Neural crest cell (in vitro differentiated cells): Measurements from ENCODE around the gene ZNF276. TPM values are rescaled to one million over a fixed set of nuclear protein-coding genes. Genes with fewer than 3 reads are reported as not detected.

Experiments used
- DNase-seq: peaks from one replicate; pipeline ENCODE4 v3.0.0; 2021; ENCODE audit warnings: low read depth, mixed read lengths, low spot score
- H3K27ac Mint-ChIP-seq: one replicate; pipeline ENCODE4 v1.8.0; 2021; ENCODE audit warnings: mild to moderate bottlenecking, mixed read lengths; ENCODE audit not compliant: unreplicated experiment
- H3K27me3 Mint-ChIP-seq: 2 replicates; pipeline ENCODE4 v1.8.0; 2021; ENCODE audit warnings: low read depth, mild to moderate bottlenecking, mixed read lengths
- H3K36me3 Mint-ChIP-seq: 2 replicates; pipeline ENCODE4 v1.8.0; 2021; ENCODE audit warnings: low read depth, mild to moderate bottlenecking, mixed read lengths
- H3K4me1 Mint-ChIP-seq: 2 replicates; pipeline ENCODE4 v1.8.0; 2021; ENCODE audit warnings: mixed read lengths
- H3K4me3 Mint-ChIP-seq: one replicate; pipeline ENCODE4 v1.8.0; 2021; ENCODE audit warnings: mild to moderate bottlenecking, mixed read lengths
- H3K9me3 Mint-ChIP-seq: 2 replicates; pipeline ENCODE4 v1.8.0; 2021; ENCODE audit warnings: mixed read lengths
- total RNA-seq: library from RNA; stranded (reverse); gene quantifications from 2 replicates; pipeline ENCODE4 v1.2.1, GENCODE V29; 2021
- TF ChIP-seq, protein P1 (sequence below): fragments of 200-600 bp; sonication (generic); conservative IDR thresholded peaks from 2 replicates; pipeline ENCODE4 v1.5.0; 2021; ENCODE audit warnings: antibody characterized with exemption, mild to moderate bottlenecking

ZNF276 gene
- total RNA-seq, 1 donor from 2014 or later, result 32.9 TPM

GRCh38 chr16:89742948-89743347 lies 21.6 kb downstream of the ZNF276 start:
- no peaks in the 10 kb centered on the region for H3K9me3 Mint-ChIP-seq
- peaks cover 2% of the 10 kb centered on the region for H3K36me3 Mint-ChIP-seq
- no peak overlapping the region for H3K27ac Mint-ChIP-seq
- H3K27me3 Mint-ChIP-seq, result no peaks in the 10 kb centered on the region
- H3K4me1 Mint-ChIP-seq, result no peaks in the 10 kb centered on the region
- no peak overlapping the region for H3K4me3 Mint-ChIP-seq
- TF ChIP-seq, protein P1, sequence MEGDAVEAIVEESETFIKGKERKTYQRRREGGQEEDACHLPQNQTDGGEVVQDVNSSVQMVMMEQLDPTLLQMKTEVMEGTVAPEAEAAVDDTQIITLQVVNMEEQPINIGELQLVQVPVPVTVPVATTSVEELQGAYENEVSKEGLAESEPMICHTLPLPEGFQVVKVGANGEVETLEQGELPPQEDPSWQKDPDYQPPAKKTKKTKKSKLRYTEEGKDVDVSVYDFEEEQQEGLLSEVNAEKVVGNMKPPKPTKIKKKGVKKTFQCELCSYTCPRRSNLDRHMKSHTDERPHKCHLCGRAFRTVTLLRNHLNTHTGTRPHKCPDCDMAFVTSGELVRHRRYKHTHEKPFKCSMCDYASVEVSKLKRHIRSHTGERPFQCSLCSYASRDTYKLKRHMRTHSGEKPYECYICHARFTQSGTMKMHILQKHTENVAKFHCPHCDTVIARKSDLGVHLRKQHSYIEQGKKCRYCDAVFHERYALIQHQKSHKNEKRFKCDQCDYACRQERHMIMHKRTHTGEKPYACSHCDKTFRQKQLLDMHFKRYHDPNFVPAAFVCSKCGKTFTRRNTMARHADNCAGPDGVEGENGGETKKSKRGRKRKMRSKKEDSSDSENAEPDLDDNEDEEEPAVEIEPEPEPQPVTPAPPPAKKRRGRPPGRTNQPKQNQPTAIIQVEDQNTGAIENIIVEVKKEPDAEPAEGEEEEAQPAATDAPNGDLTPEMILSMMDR, result no peak
- no peak for DNase-seq

- H3K9me3 Mint-ChIP-seq, result no peaks in the 10 kb centered on the region
- TF ChIP-seq, protein P1, result no peak
- H3K4me3 Mint-ChIP-seq, result no peak overlapping the region
- H3K36me3 Mint-ChIP-seq, result peaks cover 4% of the 10 kb centered on the region
- no peak overlapping the region for H3K27ac Mint-ChIP-seq
- no peaks in the 10 kb centered on the region for H3K27me3 Mint-ChIP-seq
- no peak for DNase-seq
- H3K4me1 Mint-ChIP-seq, result no peaks in the 10 kb centered on the region
These were observed 23.5 kb downstream of the ZNF276 start for GRCh38 chr16:89744813-89745212.

DNA sequence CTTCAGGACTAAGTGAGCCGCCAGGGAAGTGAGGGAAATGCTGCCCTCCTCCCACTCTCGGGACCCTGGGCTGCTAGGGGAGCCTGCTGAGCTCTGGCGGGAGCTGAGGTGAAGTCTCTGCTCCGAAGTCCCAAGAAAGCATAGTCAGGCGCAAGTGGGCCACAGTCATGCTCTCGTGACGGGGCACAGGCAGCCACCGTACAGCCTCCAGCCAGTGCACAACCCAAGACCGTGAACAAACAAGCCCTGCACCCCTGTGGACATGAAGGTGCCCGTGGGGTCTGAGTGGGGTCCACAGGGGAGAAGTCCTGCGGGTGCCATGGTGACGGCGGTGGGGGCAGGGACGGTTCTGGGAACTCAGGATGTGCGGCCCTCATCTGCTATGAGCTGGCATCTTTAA lies 24.7 kb downstream of the ZNF276 start:
- H3K27ac Mint-ChIP-seq, result no peak overlapping the region
- H3K9me3 Mint-ChIP-seq, result no peaks in the 10 kb centered on the region
- peaks cover 3% of the 10 kb centered on the region for H3K36me3 Mint-ChIP-seq
- TF ChIP-seq, protein P1, result no peak
- no peaks in the 10 kb centered on the region for H3K27me3 Mint-ChIP-seq
- DNase-seq, result no peak
- H3K4me1 Mint-ChIP-seq, result no peaks in the 10 kb centered on the region
- H3K4me3 Mint-ChIP-seq, result no peak overlapping the region

DNA sequence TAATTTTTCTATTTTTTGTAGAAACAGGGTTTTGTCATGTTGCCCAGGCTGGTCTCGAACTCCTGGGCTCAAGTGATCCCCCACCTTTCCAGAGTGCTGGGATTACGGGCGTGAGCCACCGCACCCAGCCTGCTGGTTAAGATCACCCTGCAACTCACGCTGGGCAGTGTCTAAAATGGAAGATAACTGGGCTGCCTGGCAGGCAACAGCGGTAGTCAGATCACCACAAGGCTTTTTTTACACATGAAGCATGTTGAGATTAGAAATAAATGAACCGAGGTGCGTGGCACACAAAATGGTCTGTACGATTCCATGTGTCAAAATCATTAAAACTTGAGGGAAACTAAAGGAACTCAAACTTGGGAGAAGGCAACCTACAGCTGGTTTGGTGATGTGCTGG lies 26.7 kb downstream of the ZNF276 start:
- peak overlapping the region; percentile 19 for H3K27ac Mint-ChIP-seq
- H3K4me3 Mint-ChIP-seq, result no peak overlapping the region
- DNase-seq, result no peak
- H3K9me3 Mint-ChIP-seq, result no peaks in the 10 kb centered on the region
- no peaks in the 10 kb centered on the region for H3K27me3 Mint-ChIP-seq
- H3K36me3 Mint-ChIP-seq, result peaks cover 4% of the 10 kb centered on the region
- TF ChIP-seq, protein P1, result no peak
- H3K4me1 Mint-ChIP-seq, result no peaks in the 10 kb centered on the region

- Mint-ChIP-seq H3K9me3 (no peaks in the 10 kb centered on the region), H3K27ac (no peak overlapping the region), H3K36me3 (peaks cover 8% of the 10 kb centered on the region), H3K4me3 (no peak overlapping the region), H3K27me3 (no peaks in the 10 kb centered on the region), H3K4me1 (no peaks in the 10 kb centered on the region)
- TF ChIP-seq, protein P1, result no peak
- DNase-seq, result no peak
These were observed 27.6 kb downstream of the ZNF276 start for GRCh38 chr16:89748921-89749320.

DNA sequence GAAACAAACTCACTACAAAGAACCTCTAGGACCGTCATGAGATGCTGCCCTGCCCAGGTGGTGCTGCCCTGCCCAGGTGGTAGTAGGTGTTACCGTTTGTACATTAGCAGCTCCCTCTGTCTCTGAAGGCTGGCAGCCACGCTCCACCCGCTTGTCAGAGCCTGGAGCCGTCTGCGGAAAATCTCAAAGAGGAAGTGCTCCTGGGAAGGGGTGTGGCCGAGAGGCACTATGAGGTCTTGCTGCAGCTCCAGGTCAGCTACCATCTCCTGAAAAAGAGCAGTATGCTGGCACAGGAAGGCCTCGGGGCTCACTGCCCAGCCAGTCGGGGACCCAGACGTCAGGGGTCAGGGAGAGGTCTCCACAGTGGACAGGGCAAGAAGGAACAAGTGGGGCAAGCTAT lies 28.3 kb downstream of the ZNF276 start:
- TF ChIP-seq, protein P1, result no peak
- DNase-seq, result no peak
- Mint-ChIP-seq H3K4me1 (no peaks in the 10 kb centered on the region), H3K4me3 (no peak overlapping the region), H3K9me3 (no peaks in the 10 kb centered on the region), H3K36me3 (peaks cover 8% of the 10 kb centered on the region), H3K27me3 (no peaks in the 10 kb centered on the region), H3K27ac (no peak overlapping the region)
